ENCODE results near the gene PNPLA1. TPM values are rescaled to one million over a fixed set of nuclear protein-coding genes. Genes with fewer than 3 reads are reported as not detected.

PNPLA1 gene
- total RNA-seq, 1 donor from 2014 or later = not detected

- DNase-seq = peak; percentile 48
Observed at GRCh38 chr6:36285187-36285671, 15.4 kb downstream of the PNPLA1 start.

- no peak for DNase-seq
Observed at GRCh38 chr6:36285797-36286196, 15.9 kb downstream of the PNPLA1 start.

GRCh38 chr6:36286858-36287257, 17.0 kb downstream of the PNPLA1 start:
- no peak for DNase-seq

- no peak for DNase-seq
Observed at GRCh38 chr6:36289281-36289878, 19.5 kb downstream of the PNPLA1 start.

- no peak for DNase-seq
Observed at GRCh38 chr6:36290668-36291620, 21.1 kb downstream of the PNPLA1 start.

- no peak for DNase-seq
Observed at GRCh38 chr6:36292170-36292569, 22.3 kb downstream of the PNPLA1 start.

- no peak for DNase-seq
Observed at GRCh38 chr6:36296240-36296639, 26.4 kb downstream of the PNPLA1 start.

- DNase-seq = no peak
Observed at GRCh38 chr6:36297051-36297450, 27.2 kb downstream of the PNPLA1 start.

GRCh38 chr6:36297511-36297910, 27.7 kb downstream of the PNPLA1 start:
- peak; percentile 66 for DNase-seq

GRCh38 chr6:36298027-36298426, 28.2 kb downstream of the PNPLA1 start:
- DNase-seq = no peak

- DNase-seq = no peak
Observed at GRCh38 chr6:36301085-36301658, 31.3 kb downstream of the PNPLA1 start.

- no peak for DNase-seq
Observed at GRCh38 chr6:36301781-36302180, 31.9 kb downstream of the PNPLA1 start.

GRCh38 chr6:36302227-36302976, 32.5 kb downstream of the PNPLA1 start:
- DNase-seq = peak; percentile 41

- DNase-seq = no peak
Observed at GRCh38 chr6:36305885-36306284, 36.0 kb downstream of the PNPLA1 start.

GRCh38 chr6:36306375-36306774, 36.5 kb downstream of the PNPLA1 start:
- DNase-seq = no peak

GRCh38 chr6:36308514-36308913, 38.7 kb downstream of the PNPLA1 start:
- no peak for DNase-seq

GRCh38 chr6:36309203-36309602, 39.3 kb downstream of the PNPLA1 start:
- no peak for DNase-seq

- DNase-seq = no peak
Observed at GRCh38 chr6:36309900-36310299, 40.0 kb downstream of the PNPLA1 start.

GRCh38 chr6:36312854-36313648, 43.2 kb downstream of the PNPLA1 start:
- DNase-seq = no peak

GRCh38 chr6:36313649-36313936, 43.7 kb downstream of the PNPLA1 start:
- no peak for DNase-seq

- no peak for DNase-seq
Observed at GRCh38 chr6:36314221-36315014, 44.6 kb downstream of the PNPLA1 start.
